IMR-90 (cell line): ENCODE data around the gene SOX6. TPM values are rescaled to one million over a fixed set of nuclear protein-coding genes. Genes with fewer than 3 reads are reported as not detected.

ENCODE experiments used
- ATAC-seq: fragments of 200-7000 bp; cut with Tn5 transposase; 2 replicates; pipeline ENCODE4 v1.9.1; 2020; ENCODE audit warnings: low read depth, mild to moderate bottlenecking, moderate library complexity
- BruUV-seq: library from RNA; stranded (reverse); fragments of 400-500 nt; replicated peaks from 2 replicates; lab custom pipeline; 2021; lab: Mats Ljungman, UMichigan
- CTCF ChIA-PET: fragments of 300-600 bp; formaldehyde crosslinking; extraction: SDS; loops from one replicate; lab custom pipeline; 2021; ENCODE audit warnings: antibody characterized with exemption; lab: Yijun Ruan, JAX
- POLR2A ChIA-PET: fragments of 300-600 bp; sonication (Branson Sonifier 250); formaldehyde crosslinking; loops from one replicate; lab custom pipeline; 2022; ENCODE audit warnings: antibody characterized with exemption; ENCODE audit not compliant: unreplicated experiment; lab: Charles Lee
- DNase-seq: peaks from one replicate; pipeline ENCODE4 v3.0.0; 2013
- H2AFZ ChIP-seq: replicated peaks from 2 replicates; pipeline ENCODE3; 2013; ENCODE audit warnings: low read length, mild to moderate bottlenecking; ENCODE audit not compliant: poor library complexity
- H2AK5ac ChIP-seq: 2 replicates; pipeline ENCODE4 v1.6.1; 2013; ENCODE audit warnings: low read depth, low read length, inconsistent platforms
- H2AK9ac ChIP-seq: replicated peaks from 2 replicates; pipeline ENCODE3; 2013; ENCODE audit warnings: mild to moderate bottlenecking, low read depth, low read length, moderate library complexity; ENCODE audit not compliant: poor library complexity
- H2BK120ac ChIP-seq: 2 replicates; pipeline ENCODE4 v1.6.1; 2013; ENCODE audit warnings: low read depth, low read length, inconsistent platforms
- H2BK15ac ChIP-seq: 3 replicates; pipeline ENCODE4 v1.6.1; 2013; ENCODE audit warnings: low read depth, low read length, inconsistent platforms
- H2BK20ac ChIP-seq: 2 replicates; pipeline ENCODE4 v1.6.1; 2013; ENCODE audit warnings: low read depth, mild to moderate bottlenecking, inconsistent platforms, low read length, moderate library complexity
- H2BK5ac ChIP-seq: 2 replicates; pipeline ENCODE4 v1.6.1; 2013; ENCODE audit warnings: mild to moderate bottlenecking, low read depth, low read length, inconsistent platforms; ENCODE audit not compliant: poor library complexity, severe bottlenecking
- H3K14ac ChIP-seq: replicated peaks from 2 replicates; pipeline ENCODE4 v1.6.1; 2013; ENCODE audit warnings: low read depth, low read length, inconsistent platforms
- H3K18ac ChIP-seq: 2 replicates; pipeline ENCODE4 v1.6.1; 2013; ENCODE audit warnings: low read depth, low read length, control low read depth
- H3K23ac ChIP-seq: 2 replicates; pipeline ENCODE4 v1.6.1; 2013; ENCODE audit warnings: low read depth, low read length, inconsistent platforms
- H3K27ac ChIP-seq: 2 replicates; pipeline ENCODE4 v1.5.1; 2013; ENCODE audit warnings: mild to moderate bottlenecking, control low read depth, low read length; ENCODE audit not compliant: insufficient read depth
- H3K27me3 ChIP-seq: 2 replicates; pipeline ENCODE4 v1.6.1; 2013; ENCODE audit warnings: low read length; ENCODE audit not compliant: control insufficient read depth, insufficient read depth
- H3K36me3 ChIP-seq: 2 replicates; pipeline ENCODE4 v1.6.1; 2013; ENCODE audit warnings: low read length, mixed read lengths; ENCODE audit not compliant: control insufficient read depth, insufficient read depth
- H3K4ac ChIP-seq: 2 replicates; pipeline ENCODE4 v1.6.1; 2013; ENCODE audit warnings: low read depth, low read length, inconsistent platforms
- H3K4me1 ChIP-seq: 2 replicates; pipeline ENCODE4 v1.6.1; 2013; ENCODE audit warnings: low read length, mixed read lengths; ENCODE audit not compliant: control insufficient read depth, insufficient read depth
- H3K4me2 ChIP-seq: 2 replicates; pipeline ENCODE4 v1.6.1; 2013; ENCODE audit warnings: low read depth, mild to moderate bottlenecking, control low read depth, low read length, moderate library complexity
- H3K4me3 ChIP-seq: 2 replicates; pipeline ENCODE4 v1.5.1; 2013; ENCODE audit warnings: low read depth, mild to moderate bottlenecking, control low read depth, low read length, moderate library complexity; ENCODE audit not compliant: insufficient read depth
- H3K56ac ChIP-seq: 2 replicates; pipeline ENCODE4 v1.6.1; 2013; ENCODE audit warnings: low read length, inconsistent platforms; ENCODE audit not compliant: insufficient read depth; ENCODE audit errors: extremely low read depth
- H3K79me1 ChIP-seq, 2 experiments: 2 replicates each; pipeline ENCODE4 v1.6.1; 2013; ENCODE audit warnings: low read length in 2 of 2, inconsistent platforms in 1 of 2, low read depth in 1 of 2
- H3K9ac ChIP-seq: 2 replicates; pipeline ENCODE4 v1.6.1; 2013; ENCODE audit warnings: low read depth, low read length, control low read depth
- H3K9me1 ChIP-seq: 2 replicates; pipeline ENCODE4 v1.6.1; 2013; ENCODE audit warnings: low read length, inconsistent platforms; ENCODE audit not compliant: insufficient read depth
- H3K9me3 ChIP-seq: 2 replicates; pipeline ENCODE4 v1.6.1; 2013; ENCODE audit warnings: low read length; ENCODE audit not compliant: control insufficient read depth, insufficient read depth
- H4K20me1 ChIP-seq: 2 replicates; pipeline ENCODE4 v1.6.1; 2013; ENCODE audit warnings: low read length, inconsistent platforms; ENCODE audit not compliant: insufficient read depth
- H4K5ac ChIP-seq: 2 replicates; pipeline ENCODE4 v1.6.1; 2013; ENCODE audit warnings: mild to moderate bottlenecking, low read depth, low read length, control low read depth
- H4K8ac ChIP-seq, 2 experiments: 2 replicates each; pipeline ENCODE4 v1.6.1; 2013; ENCODE audit warnings: low read depth in 2 of 2, low read length in 2 of 2, control low read depth in 1 of 2, inconsistent platforms in 1 of 2
- H4K91ac ChIP-seq: 2 replicates; pipeline ENCODE4 v1.6.1; 2013; ENCODE audit warnings: low read depth, low read length, inconsistent platforms; ENCODE audit not compliant: insufficient read depth
- BHLHE40 ChIP-seq: fragments of 150-350 bp; IDR thresholded peaks from 2 replicates; pipeline ENCODE4 v1.6.1; 2016; ENCODE audit warnings: mild to moderate bottlenecking, low read depth, low read length
- CEBPB ChIP-seq: IDR thresholded peaks from 2 replicates; pipeline ENCODE4 v1.6.1; 2012; ENCODE audit warnings: low read depth, low read length, improper control_type of control experiment
- CHD1 ChIP-seq: IDR thresholded peaks from 2 replicates; pipeline ENCODE4 v1.6.1; 2012; ENCODE audit warnings: low read depth, low read length, improper control_type of control experiment
- FOS ChIP-seq: fragments of 150-350 bp; IDR thresholded peaks from 2 replicates; pipeline ENCODE4 v1.6.1; 2016; ENCODE audit warnings: low read depth, low read length
- MAFK ChIP-seq: IDR thresholded peaks from 2 replicates; pipeline ENCODE4 v1.6.1; 2012; ENCODE audit warnings: low read depth, low read length, improper control_type of control experiment
- MAZ ChIP-seq: IDR thresholded peaks from 2 replicates; pipeline ENCODE4 v1.6.1; 2012; ENCODE audit warnings: low read depth, mild to moderate bottlenecking, low read length, improper control_type of control experiment, moderate library complexity, borderline replicate concordance
- MXI1 ChIP-seq: IDR thresholded peaks from 2 replicates; pipeline ENCODE4 v1.6.1; 2012; ENCODE audit warnings: low read depth, mild to moderate bottlenecking, low read length, moderate library complexity, borderline replicate concordance
- NFE2L2 ChIP-seq: fragments of 150-350 bp; IDR thresholded peaks from 2 replicates; pipeline ENCODE4 v1.6.1; 2016; ENCODE audit warnings: low read depth, mild to moderate bottlenecking, low read length
- POLR2A ChIP-seq: IDR thresholded peaks from 2 replicates; pipeline ENCODE4 v1.6.1; 2012; ENCODE audit warnings: mild to moderate bottlenecking, low read depth, low read length
- RAD21 ChIP-seq: IDR thresholded peaks from 2 replicates; pipeline ENCODE4 v1.6.1; 2012; ENCODE audit warnings: low read length, improper control_type of control experiment
- RCOR1 ChIP-seq: IDR thresholded peaks from 2 replicates; pipeline ENCODE4 v1.6.1; 2012; ENCODE audit warnings: mild to moderate bottlenecking, low read length, improper control_type of control experiment; ENCODE audit not compliant: insufficient replicate concordance
- RFX5 ChIP-seq: IDR thresholded peaks from 2 replicates; pipeline ENCODE4 v1.8.0; 2012; ENCODE audit warnings: low read depth, mild to moderate bottlenecking, low read length, moderate library complexity
- SMC3 ChIP-seq: fragments of 150-350 bp; IDR thresholded peaks from 2 replicates; pipeline ENCODE4 v1.6.1; 2016; ENCODE audit warnings: low read depth, mild to moderate bottlenecking, antibody characterized with exemption, low read length, moderate library complexity
- WGBS, 2 experiments: methylation state at CpG; one replicate each; pipeline versions ENCODE4 v1.1.5 to v1.1.7; 2013; ENCODE audit warnings: missing lambda C conversion rate in 2 of 2; ENCODE audit not compliant: insufficient read length in 1 of 2; ENCODE audit errors: extremely low coverage in 2 of 2; 5-methylcytosine and 5-hydroxymethylcytosine counted together
- dilution Hi-C: fragments of 300-500 bp; cut with HindIII; formaldehyde crosslinking; loops from one replicate; pipeline ENCODE4 v1.14.3; 2018; ENCODE audit warnings: low sequenced_read_pairs; ENCODE audit not compliant: unreplicated experiment
- in situ Hi-C: fragments of 300-500 bp; cut with MboI; formaldehyde crosslinking; loops from 3 replicates; pipeline ENCODE4 v1.14.3; 2019; ENCODE audit warnings: low sequenced_read_pairs, inconsistent platforms, mixed read lengths
- intact Hi-C: fragments of 100-400 bp; cut with micrococcal nuclease; formaldehyde crosslinking; loops from 2 replicates; pipeline ENCODE4 v1.10.0; 2022
- polyA plus RNA-seq, 3 experiments: library from polyadenylated mRNA; depleted of rRNA; stranded (reverse); fragments of >200 nt; gene quantifications; 2 replicates each; pipeline ENCODE4 v1.2.3, GENCODE V29; 2012; ENCODE audit warnings: low replicate concordance in 1 of 3
- total RNA-seq: library from RNA; depleted of rRNA; stranded (reverse); fragments of >200 nt; gene quantifications from 2 replicates; pipeline ENCODE4 v1.2.3, GENCODE V29; 2012
- TF ChIP-seq, protein P1 (sequence below): conservative IDR thresholded peaks from 2 replicates; pipeline ENCODE4 v1.5.1; 2012; ENCODE audit warnings: mild to moderate bottlenecking, low read depth, low read length, improper control_type of control experiment
- TF ChIP-seq, protein P2 (sequence below): fragments of 150-350 bp; IDR thresholded peaks from 2 replicates; pipeline ENCODE4 v1.6.1; 2016; ENCODE audit warnings: low read depth, mild to moderate bottlenecking, low read length, moderate library complexity, borderline replicate concordance
- TF ChIP-seq, protein P3 (sequence below): fragments of 150-350 bp; IDR thresholded peaks from 2 replicates; pipeline ENCODE4 v1.6.1; 2017; ENCODE audit warnings: mild to moderate bottlenecking, antibody characterized with exemption, low read length, low read depth

SOX6 gene
- total and polyA plus RNA-seq, 2 of the 4 experiments (the other 2 are of a cell fraction), result 1.7 to 7.7 TPM

- Histone ChIP-seq H4K20me1 (no peaks in the 10 kb centered on the region), H2AFZ (no peak overlapping the region), H3K36me3 (no peaks in the 10 kb centered on the region), H2AK5ac (no peak overlapping the region), H3K27ac (no peak overlapping the region), H3K4me1 (peaks cover 2% of the 10 kb centered on the region; the same call in 1 of the 2 replicates), H3K9ac (no peak overlapping the region), H2AK9ac (no peak overlapping the region), H2BK20ac (no peak overlapping the region), H3K79me1 (no peaks in the 10 kb centered on the region), H2BK5ac (no peak overlapping the region), H3K9me3 (no peaks in the 10 kb centered on the region), H3K4me3 (no peak overlapping the region), H3K56ac (no peak overlapping the region), H4K5ac (no peak overlapping the region), H3K4ac (no peak overlapping the region), H3K18ac (no peak overlapping the region), H2BK120ac (no peak overlapping the region), H3K14ac (no peak overlapping the region), H3K23ac (no peak overlapping the region), H3K27me3 (no peaks in the 10 kb centered on the region), H3K9me1 (no peaks in the 10 kb centered on the region), H3K4me2 (no peak overlapping the region), H2BK15ac (no peak overlapping the region), H4K8ac (no peak overlapping the region), H4K91ac (no peak overlapping the region)
- no peak for ATAC-seq
- BruUV-seq, result no TSS peak
- intact Hi-C loops, result no loop called here
- ChIA-PET CTCF (no interaction called here), POLR2A (no interaction called here)
- in situ Hi-C loops, result no loop called here
- dilution Hi-C loops, result no loop called here
- TF ChIP-seq NFE2L2, result no peak
- TF ChIP-seq MAZ, result no peak
- TF ChIP-seq BHLHE40, result no peak
- TF ChIP-seq, protein P1, sequence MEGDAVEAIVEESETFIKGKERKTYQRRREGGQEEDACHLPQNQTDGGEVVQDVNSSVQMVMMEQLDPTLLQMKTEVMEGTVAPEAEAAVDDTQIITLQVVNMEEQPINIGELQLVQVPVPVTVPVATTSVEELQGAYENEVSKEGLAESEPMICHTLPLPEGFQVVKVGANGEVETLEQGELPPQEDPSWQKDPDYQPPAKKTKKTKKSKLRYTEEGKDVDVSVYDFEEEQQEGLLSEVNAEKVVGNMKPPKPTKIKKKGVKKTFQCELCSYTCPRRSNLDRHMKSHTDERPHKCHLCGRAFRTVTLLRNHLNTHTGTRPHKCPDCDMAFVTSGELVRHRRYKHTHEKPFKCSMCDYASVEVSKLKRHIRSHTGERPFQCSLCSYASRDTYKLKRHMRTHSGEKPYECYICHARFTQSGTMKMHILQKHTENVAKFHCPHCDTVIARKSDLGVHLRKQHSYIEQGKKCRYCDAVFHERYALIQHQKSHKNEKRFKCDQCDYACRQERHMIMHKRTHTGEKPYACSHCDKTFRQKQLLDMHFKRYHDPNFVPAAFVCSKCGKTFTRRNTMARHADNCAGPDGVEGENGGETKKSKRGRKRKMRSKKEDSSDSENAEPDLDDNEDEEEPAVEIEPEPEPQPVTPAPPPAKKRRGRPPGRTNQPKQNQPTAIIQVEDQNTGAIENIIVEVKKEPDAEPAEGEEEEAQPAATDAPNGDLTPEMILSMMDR, result no peak
- TF ChIP-seq MXI1, result no peak
- no peak for TF ChIP-seq RFX5
- no peak for TF ChIP-seq SMC3
- TF ChIP-seq, protein P2, sequence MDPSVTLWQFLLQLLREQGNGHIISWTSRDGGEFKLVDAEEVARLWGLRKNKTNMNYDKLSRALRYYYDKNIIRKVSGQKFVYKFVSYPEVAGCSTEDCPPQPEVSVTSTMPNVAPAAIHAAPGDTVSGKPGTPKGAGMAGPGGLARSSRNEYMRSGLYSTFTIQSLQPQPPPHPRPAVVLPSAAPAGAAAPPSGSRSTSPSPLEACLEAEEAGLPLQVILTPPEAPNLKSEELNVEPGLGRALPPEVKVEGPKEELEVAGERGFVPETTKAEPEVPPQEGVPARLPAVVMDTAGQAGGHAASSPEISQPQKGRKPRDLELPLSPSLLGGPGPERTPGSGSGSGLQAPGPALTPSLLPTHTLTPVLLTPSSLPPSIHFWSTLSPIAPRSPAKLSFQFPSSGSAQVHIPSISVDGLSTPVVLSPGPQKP, result no peak
- TF ChIP-seq CEBPB, result no peak
- no peak for TF ChIP-seq POLR2A
- TF ChIP-seq RCOR1, result no peak
- no peak for TF ChIP-seq MAFK
- TF ChIP-seq, protein P3, sequence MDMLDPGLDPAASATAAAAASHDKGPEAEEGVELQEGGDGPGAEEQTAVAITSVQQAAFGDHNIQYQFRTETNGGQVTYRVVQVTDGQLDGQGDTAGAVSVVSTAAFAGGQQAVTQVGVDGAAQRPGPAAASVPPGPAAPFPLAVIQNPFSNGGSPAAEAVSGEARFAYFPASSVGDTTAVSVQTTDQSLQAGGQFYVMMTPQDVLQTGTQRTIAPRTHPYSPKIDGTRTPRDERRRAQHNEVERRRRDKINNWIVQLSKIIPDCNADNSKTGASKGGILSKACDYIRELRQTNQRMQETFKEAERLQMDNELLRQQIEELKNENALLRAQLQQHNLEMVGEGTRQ, result no peak
- TF ChIP-seq FOS, result no peak
- TF ChIP-seq CHD1, result no peak
- TF ChIP-seq RAD21, result no peak
- WGBS, 2 experiments, result 100% methylated on average over 1 of the region's 2 CpGs; no CpG with 5 or more reads in 1 of the 2 experiments
- no peak for DNase-seq
Observed at GRCh38 chr11:15918212-15918611, 438.1 kb downstream of the SOX6 start.
